Osteocyte (in vitro differentiated cells): ENCODE results near the gene MRPL14. TPM values are rescaled to one million over a fixed set of nuclear protein-coding genes. Genes with fewer than 3 reads are reported as not detected.

ENCODE experiments used
- DNase-seq: peaks from one replicate; pipeline ENCODE4 v3.0.0; 2021; ENCODE audit warnings: mixed read lengths; ENCODE audit not compliant: unreplicated experiment; ENCODE audit errors: extremely low spot score
- H3K27ac Mint-ChIP-seq: one replicate; pipeline ENCODE4 v1.8.0; 2021; ENCODE audit warnings: mild to moderate bottlenecking, mixed read lengths; ENCODE audit not compliant: unreplicated experiment
- H3K27me3 Mint-ChIP-seq: one replicate; pipeline ENCODE4 v1.8.0; 2021; ENCODE audit warnings: mixed read lengths; ENCODE audit not compliant: unreplicated experiment
- H3K36me3 Mint-ChIP-seq: one replicate; pipeline ENCODE4 v1.8.0; 2021; ENCODE audit warnings: mixed read lengths; ENCODE audit not compliant: unreplicated experiment
- H3K4me1 Mint-ChIP-seq: one replicate; pipeline ENCODE4 v1.8.0; 2021; ENCODE audit warnings: mixed read lengths; ENCODE audit not compliant: unreplicated experiment
- H3K4me3 Mint-ChIP-seq: one replicate; pipeline ENCODE4 v1.8.0; 2021; ENCODE audit warnings: mild to moderate bottlenecking, moderate library complexity, mixed read lengths; ENCODE audit not compliant: unreplicated experiment
- H3K9me3 Mint-ChIP-seq: one replicate; pipeline ENCODE4 v1.8.0; 2021; ENCODE audit warnings: mixed read lengths; ENCODE audit not compliant: unreplicated experiment
- total RNA-seq: library from RNA; stranded (reverse); gene quantifications from 2 replicates; pipeline ENCODE4 v1.2.1, GENCODE V29; 2021
- TF ChIP-seq, protein P1 (sequence below): fragments of 200-600 bp; sonication (generic); IDR thresholded peaks from 2 replicates; pipeline ENCODE4 v1.5.0; 2021; ENCODE audit warnings: antibody characterized with exemption, mild to moderate bottlenecking, moderate library complexity

The MRPL14 gene
- total RNA-seq, 1 donor from 2014 or later = 36.5 TPM

DNA sequence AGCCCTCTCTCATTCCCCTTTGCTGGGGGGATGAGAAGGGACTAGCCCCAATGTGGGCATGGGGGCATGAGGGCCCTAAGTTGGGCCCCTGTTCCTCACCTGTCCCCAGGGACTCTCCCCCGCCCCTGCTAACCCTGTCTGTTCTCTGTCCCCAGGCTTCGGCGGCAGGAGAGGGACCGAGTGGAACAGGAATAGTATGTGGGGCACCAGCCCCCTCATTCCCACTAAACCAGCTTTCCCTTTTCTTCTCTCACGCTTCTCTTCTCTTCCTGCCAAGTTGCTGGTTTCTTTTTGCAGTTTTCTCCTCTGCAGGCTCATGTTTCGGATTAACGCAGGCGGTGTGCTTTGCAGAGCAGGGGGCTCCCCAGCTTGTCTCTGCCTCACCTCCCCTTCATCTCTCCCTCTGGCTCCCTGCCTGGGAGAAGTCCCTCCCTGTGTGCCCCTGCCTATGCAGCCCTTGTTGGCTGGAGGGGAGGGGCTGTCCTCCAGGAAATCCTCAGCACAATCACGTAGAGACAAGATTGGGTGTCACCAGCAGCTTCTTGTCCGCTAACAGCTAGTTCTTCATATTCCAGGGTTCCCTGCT, 8.0 kb upstream of the MRPL14 start:
- Mint-ChIP-seq H3K27ac (no peak overlapping the region), H3K9me3 (no peaks in the 10 kb centered on the region), H3K4me3 (no peak overlapping the region)

DNA sequence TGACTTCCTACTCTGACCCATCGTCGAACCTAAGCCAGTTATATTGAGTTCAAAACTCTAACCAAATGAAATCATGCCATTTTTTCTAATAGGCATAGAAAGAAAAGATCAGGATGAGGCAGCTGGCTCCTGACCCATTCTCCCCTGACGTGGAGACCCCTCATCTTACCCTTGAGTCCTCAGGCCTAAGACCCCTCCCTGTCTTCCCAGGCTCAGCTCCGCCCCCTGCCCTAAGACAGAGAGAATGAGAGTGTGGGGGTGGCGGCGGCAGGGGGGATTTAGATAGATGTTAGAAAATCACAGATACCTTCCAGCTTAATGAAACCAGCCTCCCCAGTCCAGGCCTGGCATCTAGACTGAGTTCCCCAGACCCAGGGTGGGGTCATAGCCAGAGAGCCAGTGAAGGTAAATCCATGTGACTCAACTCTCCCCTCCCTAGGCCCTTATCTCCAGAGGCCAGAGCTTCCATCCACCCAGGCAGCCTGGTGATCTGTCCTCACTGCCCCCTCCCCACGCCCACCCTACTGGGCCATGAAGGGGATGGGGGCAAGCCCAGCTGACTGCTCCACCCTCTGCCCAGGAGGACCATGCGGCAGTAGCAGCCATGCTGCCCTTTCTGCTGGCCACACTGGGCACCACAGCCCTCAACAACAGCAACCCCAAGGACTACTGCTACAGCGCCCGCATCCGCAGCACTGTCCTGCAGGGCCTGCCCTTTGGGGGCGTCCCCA, 6.9 kb upstream of the MRPL14 start:
- TF ChIP-seq, protein P1, sequence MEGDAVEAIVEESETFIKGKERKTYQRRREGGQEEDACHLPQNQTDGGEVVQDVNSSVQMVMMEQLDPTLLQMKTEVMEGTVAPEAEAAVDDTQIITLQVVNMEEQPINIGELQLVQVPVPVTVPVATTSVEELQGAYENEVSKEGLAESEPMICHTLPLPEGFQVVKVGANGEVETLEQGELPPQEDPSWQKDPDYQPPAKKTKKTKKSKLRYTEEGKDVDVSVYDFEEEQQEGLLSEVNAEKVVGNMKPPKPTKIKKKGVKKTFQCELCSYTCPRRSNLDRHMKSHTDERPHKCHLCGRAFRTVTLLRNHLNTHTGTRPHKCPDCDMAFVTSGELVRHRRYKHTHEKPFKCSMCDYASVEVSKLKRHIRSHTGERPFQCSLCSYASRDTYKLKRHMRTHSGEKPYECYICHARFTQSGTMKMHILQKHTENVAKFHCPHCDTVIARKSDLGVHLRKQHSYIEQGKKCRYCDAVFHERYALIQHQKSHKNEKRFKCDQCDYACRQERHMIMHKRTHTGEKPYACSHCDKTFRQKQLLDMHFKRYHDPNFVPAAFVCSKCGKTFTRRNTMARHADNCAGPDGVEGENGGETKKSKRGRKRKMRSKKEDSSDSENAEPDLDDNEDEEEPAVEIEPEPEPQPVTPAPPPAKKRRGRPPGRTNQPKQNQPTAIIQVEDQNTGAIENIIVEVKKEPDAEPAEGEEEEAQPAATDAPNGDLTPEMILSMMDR = no peak
- H3K4me3 Mint-ChIP-seq = no peak overlapping the region
- no peaks in the 10 kb centered on the region for H3K27me3 Mint-ChIP-seq
- H3K36me3 Mint-ChIP-seq = peaks cover 22% of the 10 kb centered on the region
- no peaks in the 10 kb centered on the region for H3K9me3 Mint-ChIP-seq
- DNase-seq = no peak
- H3K27ac Mint-ChIP-seq = peak overlapping the region; percentile 84
- H3K4me1 Mint-ChIP-seq = peaks cover 25% of the 10 kb centered on the region

More for the DNA sequence above, 8.0 kb upstream of the MRPL14 start:
- Mint-ChIP-seq H3K36me3 (peaks cover 29% of the 10 kb centered on the region), H3K27me3 (no peaks in the 10 kb centered on the region), H3K4me1 (peaks cover 21% of the 10 kb centered on the region)
- TF ChIP-seq, protein P1 = no peak
- DNase-seq = no peak

DNA sequence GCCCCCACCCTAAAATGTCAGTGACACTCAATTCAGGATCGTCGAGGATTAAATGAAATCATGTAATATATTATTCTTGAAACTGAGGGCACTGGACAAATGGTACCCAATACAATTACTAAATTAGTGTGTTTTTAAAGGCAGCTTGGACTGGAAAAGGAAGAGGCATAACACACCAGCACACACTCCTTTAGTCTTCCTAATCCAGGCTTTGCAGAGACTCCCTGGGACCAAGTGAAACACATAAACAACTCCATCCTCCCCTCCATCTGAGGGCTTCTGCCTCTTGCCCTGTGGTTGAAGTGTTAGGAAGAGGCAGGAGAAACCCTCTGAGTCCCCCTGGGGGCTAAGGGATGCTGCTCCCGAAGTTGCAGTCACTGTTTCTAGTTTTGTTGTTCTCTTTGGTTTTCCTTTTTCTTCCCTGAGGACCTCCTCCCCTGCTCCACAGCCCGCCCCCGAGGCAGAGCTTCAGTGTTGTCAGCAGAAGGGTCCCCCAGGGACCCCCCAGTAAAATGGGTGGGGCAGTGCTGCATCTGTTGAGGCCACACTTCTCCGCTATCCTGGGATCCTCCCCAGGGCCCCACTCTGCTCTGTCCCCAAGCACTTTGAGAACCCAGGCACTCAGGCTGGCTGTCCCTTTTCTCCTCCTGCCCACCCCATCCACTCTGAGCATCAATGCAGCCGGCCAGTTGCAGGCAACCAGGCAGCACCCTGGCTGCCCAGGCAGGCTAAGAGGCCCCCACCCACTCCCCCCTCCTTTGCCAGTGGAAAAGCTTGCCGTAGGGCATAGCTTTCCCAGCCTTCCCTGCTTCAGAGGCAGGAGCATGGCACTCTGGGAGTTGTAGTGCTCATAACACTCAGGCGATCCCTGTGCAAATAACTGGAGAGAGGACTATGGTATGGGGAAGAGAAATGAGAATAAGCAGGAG, 6.0 kb upstream of the MRPL14 start:
- TF ChIP-seq, protein P1 = no peak
- Mint-ChIP-seq H3K27me3 (no peaks in the 10 kb centered on the region), H3K36me3 (peaks cover 19% of the 10 kb centered on the region), H3K4me1 (peaks cover 31% of the 10 kb centered on the region), H3K4me3 (peak overlapping the region; percentile 46), H3K9me3 (no peaks in the 10 kb centered on the region), H3K27ac (peak overlapping the region; percentile 84)
- DNase-seq = peak; percentile 91

DNA sequence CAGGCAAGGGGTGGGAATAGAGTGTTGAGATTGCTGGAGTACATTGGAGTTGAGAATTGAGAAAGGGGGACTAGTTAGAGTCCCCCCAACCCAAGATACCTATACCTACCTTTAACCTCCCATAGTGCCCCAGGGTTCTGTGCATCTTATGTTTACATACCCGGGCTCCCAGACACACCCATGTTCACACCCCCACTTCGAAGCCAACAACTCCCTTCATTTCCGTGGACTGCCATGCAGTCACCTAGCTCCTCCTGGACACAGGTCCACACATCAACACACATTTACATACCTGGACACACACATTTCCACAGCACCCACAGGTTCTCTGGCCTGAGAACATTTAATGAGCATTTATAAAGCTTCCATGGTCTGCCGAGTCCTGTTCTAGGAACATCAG, 5.2 kb upstream of the MRPL14 start:
- H3K4me3 Mint-ChIP-seq = no peak overlapping the region
- H3K4me1 Mint-ChIP-seq = peaks cover 32% of the 10 kb centered on the region
- TF ChIP-seq, protein P1 = no peak
- H3K27ac Mint-ChIP-seq = peak overlapping the region; percentile 84
- H3K36me3 Mint-ChIP-seq = peaks cover 19% of the 10 kb centered on the region
- DNase-seq = no peak
- H3K27me3 Mint-ChIP-seq = no peaks in the 10 kb centered on the region
- no peaks in the 10 kb centered on the region for H3K9me3 Mint-ChIP-seq
